GM12875 (cell line): ENCODE data around the gene CBLN3.

Experiments used
- H3K4me3 ChIP-seq: one replicate; pipeline ENCODE4 v1.5.1; 2011; ENCODE audit warnings: low read depth, low read length, control low read depth
- TF ChIP-seq, protein P1 (sequence below): IDR thresholded peaks from 2 replicates; pipeline ENCODE4 v1.5.1; 2011; ENCODE audit warnings: low read depth, mild to moderate bottlenecking, control low read depth, inconsistent platforms, low read length, moderate library complexity, borderline replicate concordance; ENCODE audit not compliant: insufficient read depth

CBLN3 gene

DNA sequence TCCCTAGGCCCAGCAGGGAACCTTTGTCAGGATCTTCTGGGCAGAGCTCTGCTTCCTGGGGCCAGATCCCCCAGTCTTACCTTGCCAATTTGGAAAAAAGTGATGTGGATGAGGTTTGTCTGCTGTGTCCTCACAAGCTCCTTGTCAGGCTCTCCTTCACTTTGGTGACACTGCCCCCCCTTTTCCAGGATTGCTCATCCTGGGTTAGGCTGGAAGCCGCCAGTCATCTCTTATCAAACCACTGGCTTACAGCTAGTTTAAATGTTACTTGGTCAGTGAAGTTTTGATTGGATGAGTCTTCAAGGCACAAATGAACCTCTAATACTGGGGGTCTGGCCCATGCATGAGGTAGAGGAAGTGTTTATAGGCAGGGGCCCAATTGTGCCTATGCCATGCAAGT lies 15.4 kb downstream of the CBLN3 start:
- H3K4me3 ChIP-seq: no peak overlapping the region
- TF ChIP-seq, protein P1, sequence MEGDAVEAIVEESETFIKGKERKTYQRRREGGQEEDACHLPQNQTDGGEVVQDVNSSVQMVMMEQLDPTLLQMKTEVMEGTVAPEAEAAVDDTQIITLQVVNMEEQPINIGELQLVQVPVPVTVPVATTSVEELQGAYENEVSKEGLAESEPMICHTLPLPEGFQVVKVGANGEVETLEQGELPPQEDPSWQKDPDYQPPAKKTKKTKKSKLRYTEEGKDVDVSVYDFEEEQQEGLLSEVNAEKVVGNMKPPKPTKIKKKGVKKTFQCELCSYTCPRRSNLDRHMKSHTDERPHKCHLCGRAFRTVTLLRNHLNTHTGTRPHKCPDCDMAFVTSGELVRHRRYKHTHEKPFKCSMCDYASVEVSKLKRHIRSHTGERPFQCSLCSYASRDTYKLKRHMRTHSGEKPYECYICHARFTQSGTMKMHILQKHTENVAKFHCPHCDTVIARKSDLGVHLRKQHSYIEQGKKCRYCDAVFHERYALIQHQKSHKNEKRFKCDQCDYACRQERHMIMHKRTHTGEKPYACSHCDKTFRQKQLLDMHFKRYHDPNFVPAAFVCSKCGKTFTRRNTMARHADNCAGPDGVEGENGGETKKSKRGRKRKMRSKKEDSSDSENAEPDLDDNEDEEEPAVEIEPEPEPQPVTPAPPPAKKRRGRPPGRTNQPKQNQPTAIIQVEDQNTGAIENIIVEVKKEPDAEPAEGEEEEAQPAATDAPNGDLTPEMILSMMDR: no peak

DNA sequence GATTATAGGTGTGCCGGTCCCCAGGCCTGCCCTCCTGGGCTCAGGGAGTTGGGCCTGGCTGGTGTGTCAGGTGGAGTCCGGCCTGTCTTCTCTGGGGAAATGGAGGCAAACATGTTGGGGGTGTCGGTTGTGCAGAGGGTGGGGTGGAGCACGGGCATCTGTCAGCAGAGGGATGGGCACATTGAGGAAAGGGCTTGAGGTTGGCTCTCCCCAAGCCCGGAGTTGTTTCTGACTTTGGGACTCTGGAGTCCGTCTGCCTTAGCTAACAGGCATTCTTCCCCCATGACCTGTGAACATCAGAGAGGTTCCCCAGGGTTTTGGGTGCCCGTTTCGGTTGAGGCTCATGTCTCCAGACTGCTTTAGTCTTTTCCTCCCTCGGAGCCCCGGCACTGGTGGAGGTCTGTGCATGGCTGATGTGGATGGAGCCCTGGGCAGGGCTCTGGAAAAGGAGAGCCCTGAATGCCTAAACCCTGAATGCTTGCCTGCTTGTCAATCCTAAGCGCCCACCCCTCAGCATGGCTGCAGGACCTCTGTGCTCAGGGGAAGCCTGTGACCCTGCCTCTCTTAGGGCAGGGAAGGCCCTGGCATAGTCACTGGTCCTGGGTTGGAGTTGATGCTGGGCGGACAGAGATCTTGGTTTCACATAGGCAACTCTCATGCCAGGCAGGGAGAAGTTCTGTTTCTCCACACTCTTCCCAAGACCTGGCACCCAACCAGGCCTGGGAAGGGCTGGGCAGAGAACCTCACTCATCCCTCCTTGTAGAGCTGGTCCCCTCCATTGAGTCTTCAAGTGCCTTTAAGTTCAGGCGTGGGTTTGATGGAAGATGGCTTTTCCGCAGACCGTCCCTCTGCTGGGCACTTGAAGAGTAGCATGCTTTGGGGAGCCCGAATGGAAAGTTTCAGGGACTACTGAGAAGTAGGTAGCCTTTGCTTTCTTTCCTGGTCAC lies 17.8 kb downstream of the CBLN3 start:
- H3K4me3 ChIP-seq: no peak overlapping the region
- TF ChIP-seq, protein P1: peak; percentile 80

DNA sequence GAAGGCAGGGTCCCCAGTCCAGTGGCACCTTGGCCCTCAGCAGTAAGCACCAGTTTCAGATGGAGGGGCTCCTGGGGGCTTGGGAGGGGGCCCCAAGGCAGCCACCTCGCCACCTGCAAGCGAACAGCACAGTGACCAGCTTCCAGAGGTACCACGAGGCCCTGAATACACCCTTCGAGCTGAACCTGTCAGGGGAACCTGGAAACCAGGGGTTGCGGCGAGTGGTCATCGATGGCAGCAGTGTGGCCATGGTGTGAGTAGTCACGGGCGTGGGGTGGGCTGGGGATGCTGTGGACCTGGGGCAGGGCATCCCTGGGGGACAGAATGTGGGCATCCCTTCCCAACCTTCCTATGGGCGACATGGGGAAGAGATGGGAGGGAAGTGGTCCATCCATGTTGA lies 19.5 kb downstream of the CBLN3 start:
- TF ChIP-seq, protein P1: no peak
- H3K4me3 ChIP-seq: no peak overlapping the region

DNA sequence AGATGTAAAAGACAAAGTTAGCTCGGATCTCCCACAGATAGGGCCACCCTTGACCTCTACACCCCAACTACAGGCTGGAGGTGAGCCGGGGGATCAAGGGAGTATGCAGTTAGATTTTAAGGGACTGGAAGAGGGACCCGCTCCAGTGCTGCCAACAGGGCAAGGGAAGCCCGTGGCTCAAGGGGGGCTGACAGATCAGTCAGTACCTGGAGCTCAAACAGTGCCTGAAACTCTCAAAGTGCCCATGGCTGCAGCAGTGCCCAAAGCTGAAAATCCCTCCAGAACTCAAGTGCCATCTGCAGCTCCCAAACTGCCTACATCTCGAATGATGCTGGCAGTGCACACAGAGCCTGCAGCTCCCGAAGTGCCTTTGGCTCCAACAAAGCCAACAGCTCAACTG lies 20.3 kb downstream of the CBLN3 start:
- TF ChIP-seq, protein P1: no peak
- no peak overlapping the region for H3K4me3 ChIP-seq

DNA sequence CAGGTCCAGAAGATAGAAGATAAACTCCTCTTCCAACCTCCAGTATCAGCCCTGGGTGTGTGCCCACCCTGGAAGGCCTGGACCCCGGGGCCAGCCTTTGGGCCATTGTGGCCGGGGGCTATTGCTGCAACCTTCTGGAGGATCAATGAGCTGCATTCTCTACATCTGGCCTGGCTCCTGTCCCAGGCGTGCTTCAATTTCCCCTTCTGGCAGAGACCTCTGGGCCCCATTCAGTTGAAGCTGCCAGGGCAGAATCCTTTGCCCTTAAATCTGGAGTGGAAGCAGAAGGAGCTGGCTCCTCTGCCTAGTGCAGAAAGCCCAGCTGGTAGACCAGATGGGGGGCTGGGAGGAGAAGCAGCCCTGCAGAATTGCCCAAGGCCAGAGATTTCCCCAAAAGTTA lies 20.7 kb downstream of the CBLN3 start:
- H3K4me3 ChIP-seq: no peak overlapping the region
- TF ChIP-seq, protein P1: no peak

DNA sequence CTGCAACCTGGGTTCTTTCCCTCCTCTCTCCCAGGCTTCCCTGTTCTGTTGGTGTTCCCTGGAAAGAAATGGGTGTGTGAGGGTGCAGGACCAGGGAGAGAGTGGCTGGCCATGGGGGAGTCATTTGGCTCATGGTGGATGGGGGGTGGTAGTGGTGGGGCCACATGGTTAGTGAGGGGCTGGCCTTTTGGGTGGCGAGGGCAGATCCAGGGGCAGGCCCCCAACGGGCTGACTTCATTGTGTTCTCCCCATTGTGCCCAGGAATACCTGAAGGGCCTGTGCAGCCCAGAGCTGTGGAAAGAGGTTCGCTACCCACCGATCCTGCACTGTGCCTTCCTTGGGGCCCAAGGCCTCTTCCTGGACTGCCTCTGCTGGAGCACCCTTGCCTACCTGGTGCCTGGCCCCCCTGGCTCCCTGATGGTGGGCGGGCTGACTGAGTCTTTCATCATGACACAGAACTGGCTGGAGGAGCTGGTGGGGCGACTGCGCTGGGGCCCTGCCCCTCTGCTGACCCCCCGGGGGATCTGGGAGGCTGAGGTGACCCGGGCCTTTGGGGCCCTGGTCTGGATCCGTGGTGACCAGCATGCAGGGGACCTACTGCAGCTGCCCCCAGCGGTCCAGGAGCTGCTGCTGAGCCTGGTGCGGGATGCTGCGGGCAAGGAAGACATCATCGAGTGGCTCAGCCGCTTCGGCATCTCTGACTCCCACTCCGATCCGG lies 21.7 kb downstream of the CBLN3 start:
- TF ChIP-seq, protein P1: no peak
- H3K4me3 ChIP-seq: no peak overlapping the region
